ENCODE data around the gene SPRED2.
A peak's percentile ranks its signal among the peaks of the same experiment; 100 is the strongest.

DNA sequence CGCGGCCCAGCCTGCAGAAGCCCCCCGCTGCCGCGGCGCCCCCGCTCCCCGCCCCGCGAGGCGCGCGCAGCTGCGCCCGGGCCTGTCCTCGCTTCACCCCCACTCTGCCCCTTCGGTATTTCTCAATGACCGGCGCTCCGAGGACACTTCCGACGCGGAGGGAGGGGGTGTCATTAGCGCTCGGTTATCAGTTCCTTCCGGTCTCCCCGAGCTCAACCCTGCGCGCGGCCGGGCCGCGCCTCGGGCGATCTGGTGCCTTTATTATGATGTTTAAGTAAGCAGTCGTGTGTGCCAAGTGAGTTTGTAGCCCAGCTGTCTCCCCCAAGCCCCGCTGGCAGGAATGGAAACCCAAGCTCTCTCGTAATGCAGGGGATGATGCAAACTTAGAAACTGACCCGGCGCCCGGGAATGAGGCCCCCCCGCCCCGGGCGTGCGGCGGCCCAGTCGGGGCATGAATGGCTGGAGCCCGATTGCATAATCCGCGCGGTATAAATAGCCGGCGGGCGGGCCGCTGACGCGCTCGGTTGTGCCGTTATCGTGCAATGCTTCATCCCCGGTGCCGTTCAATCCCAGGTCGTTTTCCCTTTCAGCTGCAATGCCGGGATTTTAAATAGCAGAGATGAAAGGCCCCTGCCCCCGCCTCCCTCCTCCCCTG is 3.9 kb upstream of the SPRED2 start:
- TF ChIP-seq POLR2AphosphoS5 (IDR thresholded peaks at IDR 0.05; ENCODE audit: borderline replicate concordance, low read depth, low read length), result no peak
- no peak for TF ChIP-seq EZH2 (IDR thresholded peaks at IDR 0.05)
- TF ChIP-seq FOXP2 (optimal IDR thresholded peaks at IDR 0.05; ENCODE audit: control extremely low read depth, extremely low read length, insufficient read depth), result peak; percentile 4
